Dermis blood vessel endothelial cell (primary cell): Measurements from ENCODE around the gene TNN. TPM values are rescaled to one million over a fixed set of nuclear protein-coding genes. Genes with fewer than 3 reads are reported as not detected.
A peak's percentile ranks its signal among the peaks of the same experiment; 100 is the strongest.

Experiments used
- DNase-seq: peaks from one replicate; pipeline ENCODE4 v3.0.0; 2010
- total RNA-seq: library from RNA; depleted of rRNA; stranded (reverse); fragments of >200 nt; gene quantifications from 2 replicates; pipeline ENCODE4 v1.2.3, GENCODE V29; 2014

TNN gene
- total RNA-seq, 1 donor from 2014 or later = not detected

GRCh38 chr1:175116210-175116798 is 48.7 kb downstream of the TNN start:
- DNase-seq = no peak

- DNase-seq = no peak
Measured at GRCh38 chr1:175116903-175117302, 49.3 kb downstream of the TNN start.

- no peak for DNase-seq
Measured at GRCh38 chr1:175118375-175119367, 51.0 kb downstream of the TNN start.

- no peak for DNase-seq
Measured at GRCh38 chr1:175120511-175120910, 52.9 kb downstream of the TNN start.

- DNase-seq = no peak
Measured at GRCh38 chr1:175124861-175125260, 57.2 kb downstream of the TNN start.

- no peak for DNase-seq
Measured at GRCh38 chr1:175126347-175126746, 58.7 kb downstream of the TNN start.

GRCh38 chr1:175127565-175127964 is 59.9 kb downstream of the TNN start:
- no peak for DNase-seq

GRCh38 chr1:175128523-175128922 is 60.9 kb downstream of the TNN start:
- DNase-seq = no peak

- no peak for DNase-seq
Measured at GRCh38 chr1:175129182-175129581, 61.5 kb downstream of the TNN start.

- no peak for DNase-seq
Measured at GRCh38 chr1:175129644-175129996, 62.0 kb downstream of the TNN start.

- DNase-seq = peak; percentile 62
Measured at GRCh38 chr1:175129997-175130648, 62.5 kb downstream of the TNN start.

- no peak for DNase-seq
Measured at GRCh38 chr1:175130649-175131045, 63.0 kb downstream of the TNN start.

GRCh38 chr1:175131095-175131494 is 63.5 kb downstream of the TNN start:
- no peak for DNase-seq

GRCh38 chr1:175132436-175132835 is 64.8 kb downstream of the TNN start:
- DNase-seq = no peak

GRCh38 chr1:175133673-175134435 is 66.2 kb downstream of the TNN start:
- DNase-seq = no peak

GRCh38 chr1:175134500-175134899 is 66.9 kb downstream of the TNN start:
- no peak for DNase-seq

GRCh38 chr1:175136246-175136645 is 68.6 kb downstream of the TNN start:
- no peak for DNase-seq

GRCh38 chr1:175137369-175137768 is 69.7 kb downstream of the TNN start:
- DNase-seq = no peak

GRCh38 chr1:175138579-175138978 is 70.9 kb downstream of the TNN start:
- DNase-seq = no peak

GRCh38 chr1:175145899-175146528 is 78.4 kb downstream of the TNN start:
- no peak for DNase-seq

- peak; percentile 77 for DNase-seq
Measured at GRCh38 chr1:175146529-175147213, 79.0 kb downstream of the TNN start.

GRCh38 chr1:175147569-175147968 is 79.9 kb downstream of the TNN start:
- DNase-seq = no peak
